T-helper 1 cell treated with Interleukin-12 subunit alpha and Interleukin-12 subunit beta and Interleukin-4 antibody, amounts not matched to agents 30 μg/mL and 1 μg/mL, for 36 hours (primary cell): ENCODE results near the gene KBTBD13.
"Not testable (repeated sequence)": the region's sequence is repeated elsewhere in the genome, so short reads cannot be mapped to it uniquely, and the experiment has no call there.

Experiments used
- H3K27ac Mint-ChIP-seq: one replicate; pipeline ENCODE4 v1.8.0; 2021; ENCODE audit warnings: mild to moderate bottlenecking, mixed read lengths
- H3K27me3 Mint-ChIP-seq: one replicate; pipeline ENCODE4 v1.8.0; 2021; ENCODE audit warnings: low read depth, mixed read lengths
- H3K36me3 Mint-ChIP-seq: one replicate; pipeline ENCODE4 v1.8.0; 2021; ENCODE audit warnings: low read depth, mixed read lengths
- H3K4me1 Mint-ChIP-seq: one replicate; pipeline ENCODE4 v1.8.0; 2021; ENCODE audit warnings: low read depth, mixed read lengths
- H3K4me3 Mint-ChIP-seq: one replicate; pipeline ENCODE4 v1.8.0; 2021; ENCODE audit warnings: mild to moderate bottlenecking, moderate library complexity, mixed read lengths
- H3K9me3 Mint-ChIP-seq: one replicate; pipeline ENCODE4 v1.8.0; 2021; ENCODE audit warnings: mixed read lengths

The KBTBD13 gene

GRCh38 chr15:65042776-65043327 lies 33.7 kb upstream of the KBTBD13 start:
- Mint-ChIP-seq H3K4me1 (no peaks in the 10 kb centered on the region), H3K9me3 (no peaks in the 10 kb centered on the region), H3K4me3 (no peak overlapping the region), H3K36me3 (no peaks in the 10 kb centered on the region), H3K27ac (no peak overlapping the region), H3K27me3 (no peaks in the 10 kb centered on the region)

- not testable (repeated sequence) for H3K27ac Mint-ChIP-seq, H3K36me3 Mint-ChIP-seq, H3K4me3 Mint-ChIP-seq, H3K27me3 Mint-ChIP-seq, H3K9me3 Mint-ChIP-seq, H3K4me1 Mint-ChIP-seq
Measured at GRCh38 chr15:65044218-65044617, 32.3 kb upstream of the KBTBD13 start.

GRCh38 chr15:65044724-65045481 lies 31.6 kb upstream of the KBTBD13 start, which contains the start of gene SLC51B:
TSS of gene SLC51B (plus strand) at chr15:65045387. CDS start at chr15:65050005, 4,618 bp downstream.
- no peak within 1 kb of the TSS for H3K4me3 Mint-ChIP-seq
- peaks cover 9% of the 10 kb centered on the region for H3K27me3 Mint-ChIP-seq
- H3K27ac Mint-ChIP-seq, result no peak within 1 kb of the TSS
- H3K4me1 Mint-ChIP-seq, result peaks cover 5% of the 10 kb centered on the region
- no peaks in the 10 kb centered on the region for H3K9me3 Mint-ChIP-seq
- no peaks in the 10 kb centered on the region for H3K36me3 Mint-ChIP-seq

- Mint-ChIP-seq H3K9me3 (no peaks in the 10 kb centered on the region), H3K27me3 (peaks cover 18% of the 10 kb centered on the region), H3K4me1 (peaks cover 10% of the 10 kb centered on the region), H3K27ac (no peak overlapping the region), H3K4me3 (no peak overlapping the region), H3K36me3 (no peaks in the 10 kb centered on the region)
Measured at GRCh38 chr15:65048241-65048640, 28.3 kb upstream of the KBTBD13 start.

GRCh38 chr15:65049418-65049840 lies 27.1 kb upstream of the KBTBD13 start:
- Mint-ChIP-seq H3K4me3 (peak overlapping the region; percentile 60), H3K27me3 (peaks cover 18% of the 10 kb centered on the region), H3K4me1 (peaks cover 10% of the 10 kb centered on the region), H3K27ac (no peak overlapping the region), H3K36me3 (no peaks in the 10 kb centered on the region), H3K9me3 (no peaks in the 10 kb centered on the region)

GRCh38 chr15:65050270-65050669 lies 26.3 kb upstream of the KBTBD13 start:
- Mint-ChIP-seq H3K36me3 (no peaks in the 10 kb centered on the region), H3K4me1 (peaks cover 10% of the 10 kb centered on the region), H3K4me3 (no peak overlapping the region), H3K27me3 (peaks cover 18% of the 10 kb centered on the region), H3K9me3 (no peaks in the 10 kb centered on the region), H3K27ac (no peak overlapping the region)

- H3K4me1 Mint-ChIP-seq, result peaks cover 15% of the 10 kb centered on the region
- no peaks in the 10 kb centered on the region for H3K36me3 Mint-ChIP-seq
- no peak overlapping the region for H3K27ac Mint-ChIP-seq
- no peaks in the 10 kb centered on the region for H3K9me3 Mint-ChIP-seq
- no peak overlapping the region for H3K4me3 Mint-ChIP-seq
- peaks cover 18% of the 10 kb centered on the region for H3K27me3 Mint-ChIP-seq
Measured at GRCh38 chr15:65051266-65051665, 25.3 kb upstream of the KBTBD13 start.

GRCh38 chr15:65052956-65053355 lies 23.6 kb upstream of the KBTBD13 start:
- Mint-ChIP-seq H3K4me3 (no peak overlapping the region), H3K27me3 (peaks cover 18% of the 10 kb centered on the region), H3K4me1 (peaks cover 15% of the 10 kb centered on the region), H3K36me3 (no peaks in the 10 kb centered on the region), H3K27ac (no peak overlapping the region), H3K9me3 (no peaks in the 10 kb centered on the region)

GRCh38 chr15:65054333-65055200 lies 22.0 kb upstream of the KBTBD13 start:
- no peak overlapping the region for H3K27ac Mint-ChIP-seq

GRCh38 chr15:65055201-65055870 lies 21.2 kb upstream of the KBTBD13 start:
- no peak overlapping the region for H3K27ac Mint-ChIP-seq
- H3K36me3 Mint-ChIP-seq, result no peaks in the 10 kb centered on the region
- peaks cover 8% of the 10 kb centered on the region for H3K4me1 Mint-ChIP-seq
- H3K9me3 Mint-ChIP-seq, result no peaks in the 10 kb centered on the region
- H3K4me3 Mint-ChIP-seq, result no peak overlapping the region
- H3K27me3 Mint-ChIP-seq, result peaks cover 6% of the 10 kb centered on the region

More at GRCh38 chr15:65054333-65055200, 22.0 kb upstream of the KBTBD13 start:
- Mint-ChIP-seq H3K9me3 (no peaks in the 10 kb centered on the region), H3K4me3 (no peak overlapping the region), H3K27me3 (peaks cover 12% of the 10 kb centered on the region), H3K36me3 (no peaks in the 10 kb centered on the region), H3K4me1 (peaks cover 11% of the 10 kb centered on the region)

- Mint-ChIP-seq H3K4me1 (peaks cover 7% of the 10 kb centered on the region), H3K9me3 (no peaks in the 10 kb centered on the region), H3K27ac (no peak overlapping the region), H3K27me3 (peaks cover 11% of the 10 kb centered on the region), H3K36me3 (no peaks in the 10 kb centered on the region), H3K4me3 (no peak overlapping the region)
Measured at GRCh38 chr15:65056106-65056505, 20.4 kb upstream of the KBTBD13 start.

- Mint-ChIP-seq H3K9me3 (no peaks in the 10 kb centered on the region), H3K4me1 (peaks cover 6% of the 10 kb centered on the region), H3K27ac (no peak overlapping the region), H3K27me3 (peaks cover 9% of the 10 kb centered on the region), H3K36me3 (no peaks in the 10 kb centered on the region), H3K4me3 (no peak overlapping the region)
Measured at GRCh38 chr15:65056868-65057548, 19.5 kb upstream of the KBTBD13 start.

GRCh38 chr15:65057549-65057940 lies 19.0 kb upstream of the KBTBD13 start:
- no peak overlapping the region for H3K27ac Mint-ChIP-seq
- H3K4me3 Mint-ChIP-seq, result no peak overlapping the region

More at GRCh38 chr15:65057549-65057940, 19.0 kb upstream of the KBTBD13 start:
- Mint-ChIP-seq H3K36me3 (no peaks in the 10 kb centered on the region), H3K4me1 (peaks cover 5% of the 10 kb centered on the region), H3K27me3 (peaks cover 8% of the 10 kb centered on the region), H3K9me3 (no peaks in the 10 kb centered on the region)
